Hematopoietic multipotent progenitor cell (in vitro differentiated cells): Measurements from ENCODE around the gene NOTCH3. TPM values are rescaled to one million over a fixed set of nuclear protein-coding genes. Genes with fewer than 3 reads are reported as not detected.

Experiments
- DNase-seq, 3 donors: peaks; one replicate each; pipeline ENCODE4 v3.0.0-alpha.2; 2011 to 2015; ENCODE audit warnings: low read depth in 2 of 3, low spot score in 2 of 3
- small RNA-seq: library from RNA; depleted of rRNA; stranded (forward); fragments of <200 nt; gene quantifications from one replicate; pipeline ENCODE3, GENCODE V24; 2012
- total RNA-seq: library from RNA; depleted of rRNA; stranded (reverse); fragments of >200 nt; gene quantifications from one replicate; pipeline ENCODE4 v1.2.3, GENCODE V29; 2012

The NOTCH3 gene
- total RNA-seq, 1 donor: 7.5 TPM

- no peak for DNase-seq
These were observed 90.4 kb downstream of the NOTCH3 start for GRCh38 chr19:15110418-15110815.

GRCh38 chr19:15109768-15110417 lies 90.9 kb downstream of the NOTCH3 start:
- no peak for DNase-seq

Small RNA genes lying within 50 kb of the gene (small RNA-seq; reads per million reads assigned to genes)
- gene MIR6795 (not detected), gene RNU6-782P (not detected)

Other genes starting within 250 kb of the NOTCH3 start
- gene SLC1A6, start 221.1 kb downstream of the NOTCH3 start, total RNA-seq: 15.3 TPM
- not detected for gene CASP14, start 151.5 kb downstream of the NOTCH3 start, total RNA-seq
- under 0.01 TPM for gene OR1I1, start 118.8 kb downstream of the NOTCH3 start, total RNA-seq
- gene SYDE1, start 93.6 kb downstream of the NOTCH3 start, total RNA-seq: 6.2 TPM
- 0.27 TPM for gene EPHX3, start 31.5 kb upstream of the NOTCH3 start, total RNA-seq
- gene BRD4, start 131.5 kb upstream of the NOTCH3 start, total RNA-seq: 32.3 TPM
- gene AKAP8, start 178.8 kb upstream of the NOTCH3 start, total RNA-seq: 33.4 TPM
- gene AKAP8L, start 218.0 kb upstream of the NOTCH3 start, total RNA-seq: 119 TPM
- 12.7 TPM for gene WIZ, start 249.0 kb upstream of the NOTCH3 start, total RNA-seq